ENCODE measurements around the gene STIP1. TPM values are rescaled to one million over a fixed set of nuclear protein-coding genes. Genes with fewer than 3 reads are reported as not detected.

The STIP1 gene
- total and polyA plus RNA-seq, 9 of the 15 experiments (the other 6 are each of a cell fraction or from before 2014, with no cell fraction given): 58.1 to 465 (median 346) TPM

DNA sequence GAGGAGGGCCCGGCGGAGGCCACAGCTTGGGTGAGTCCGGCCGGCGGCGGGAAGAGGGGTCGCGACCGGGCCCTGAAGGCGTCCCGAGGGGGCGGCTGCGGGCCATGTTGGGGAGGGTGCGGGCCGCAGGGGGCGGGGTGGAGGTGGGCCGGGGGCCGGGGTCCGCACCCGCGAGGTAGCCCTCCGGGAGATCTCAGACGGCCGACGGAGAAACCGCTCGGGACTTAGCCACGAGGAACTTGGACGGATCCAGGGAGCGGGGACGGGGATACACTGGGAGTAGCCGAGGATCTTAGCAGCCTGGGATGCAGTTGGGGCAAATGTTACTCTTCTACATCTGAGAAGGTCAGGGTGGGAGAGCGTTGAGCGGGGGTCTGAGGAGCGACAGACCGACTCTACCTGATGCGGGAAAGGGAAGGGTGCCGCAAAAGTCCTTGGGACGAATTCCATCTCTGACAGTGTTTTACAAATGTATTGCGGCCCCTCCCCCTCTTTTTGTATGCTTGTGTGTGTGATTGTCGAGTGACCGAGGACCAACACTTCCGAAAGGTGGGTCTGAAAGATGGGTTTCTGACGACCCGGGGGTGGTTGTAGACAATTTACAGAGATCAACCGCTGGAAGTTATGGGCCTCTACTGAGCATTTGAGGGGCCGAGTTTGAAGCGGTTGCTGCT lies 658 bp downstream of the STIP1 start:
- FAIRE-seq (no peak), DNase-seq (ENCODE audit: extremely low read depth in 1 of 4, low spot score in 3 of 4) (peak in 1 of 4 experiments; percentile 50)
- no peak overlapping the region for H3K4me2 ChIP-seq (ENCODE audit: insufficient read depth, low read length)

More for the DNA sequence above, 658 bp downstream of the STIP1 start:
- TF ChIP-seq ATF7 (IDR thresholded peaks at IDR 0.05) (no peak), GTF2A2 (tag; IDR thresholded peaks at IDR 0.05) (0 out of 2 replicates have a peak, but pooled peaks have one; percentile 29), SAP30 (IDR thresholded peaks at IDR 0.05; ENCODE audit: borderline replicate concordance, insufficient read depth, low read depth, low read length, poor library complexity, severe bottlenecking) (peak; percentile 76), PHTF2 (CRISPR knock-in tag; IDR thresholded peaks at IDR 0.05) (peak; percentile 83; the same call in 1 of the 2 replicates), IRF9 (tag; IDR thresholded peaks at IDR 0.05) (no peak), RBBP5 (IDR thresholded peaks at IDR 0.05; ENCODE audit: borderline replicate concordance, insufficient read depth, low read length, poor library complexity, severe bottlenecking) (peak; percentile 5), NR2C2 (CRISPR knock-in tag; IDR thresholded peaks at IDR 0.05) (no peak), NR2C2 (tag; IDR thresholded peaks at IDR 0.05) (0 out of 2 replicates have a peak, but pooled peaks have one; percentile 5), CCNT2 (IDR thresholded peaks at IDR 0.05; ENCODE audit: borderline replicate concordance, extremely low read depth, insufficient read length, low read depth, low read length) (peak; percentile 13)
- TF ChIP-seq, protein P1, sequence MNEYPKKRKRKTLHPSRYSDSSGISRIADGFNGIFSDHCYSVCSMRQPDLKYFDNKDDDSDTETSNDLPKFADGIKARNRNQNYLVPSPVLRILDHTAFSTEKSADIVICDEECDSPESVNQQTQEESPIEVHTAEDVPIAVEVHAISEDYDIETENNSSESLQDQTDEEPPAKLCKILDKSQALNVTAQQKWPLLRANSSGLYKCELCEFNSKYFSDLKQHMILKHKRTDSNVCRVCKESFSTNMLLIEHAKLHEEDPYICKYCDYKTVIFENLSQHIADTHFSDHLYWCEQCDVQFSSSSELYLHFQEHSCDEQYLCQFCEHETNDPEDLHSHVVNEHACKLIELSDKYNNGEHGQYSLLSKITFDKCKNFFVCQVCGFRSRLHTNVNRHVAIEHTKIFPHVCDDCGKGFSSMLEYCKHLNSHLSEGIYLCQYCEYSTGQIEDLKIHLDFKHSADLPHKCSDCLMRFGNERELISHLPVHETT (CRISPR knock-in tag; conservative IDR thresholded peaks at IDR 0.05 in 1 of 2, IDR thresholded peaks at IDR 0.05 in 1 of 2): peak in 1 of 2 experiments; percentile 1; a peak in 1 of 4 replicates
- Histone ChIP-seq H3K4me1 (replicated peaks in 1 of 2; ENCODE audit: control insufficient read depth in 2 of 2, insufficient read depth in 2 of 2, low read length in 2 of 2) (peaks cover 18 to 45% of the 10 kb centered on the region in 2 experiments), H4K20me1 (replicated peaks; ENCODE audit: control insufficient read depth, insufficient read depth, low read length) (0 out of 2 replicates have a peak, but pooled peaks cover 1% of the 10 kb centered on the region), H3K9ac (ENCODE audit: insufficient read depth in 1 of 2, low read depth in 2 of 2, low read length in 2 of 2) (no peak overlapping the region; a peak in 1 of 4 replicates), H3K9me1 (ENCODE audit: control insufficient read depth, insufficient read depth, low read length) (no peaks in the 10 kb centered on the region), H3K27me3 (ENCODE audit: control insufficient read depth in 2 of 2, insufficient read depth in 2 of 2, low read length in 2 of 2) (no peaks in the 10 kb centered on the region), H3K36me3 (ENCODE audit: control insufficient read depth, insufficient read depth, low read length) (peaks cover 19% of the 10 kb centered on the region), H3K4me3 (no peak overlapping the region), H3K79me2 (ENCODE audit: control insufficient read depth, insufficient read depth, low read length) (peaks cover 30% of the 10 kb centered on the region), H3K9me3 (replicated peaks; ENCODE audit: control insufficient read depth, insufficient read depth, low read depth, low read length) (no peaks in the 10 kb centered on the region), H3K27ac (ENCODE audit: extremely low read depth, low read depth, low read length) (no peak overlapping the region), H2AFZ (ENCODE audit: low read depth, low read length) (no peak overlapping the region)
- intact Hi-C loops (cut with micrococcal nuclease): loop anchor here (5.0 kb wide), 2 partner anchors 116 to 171 kb away; partner anchors contain the start of genes CATSPERZ and RPS6KA4
- in situ Hi-C loops (cut with MboI): no loop called here
- POLR2A ChIA-PET: interaction anchor here (0.7 to 2.2 kb wide), 13 partner anchors 10 to 275 kb away, joined by 3 to 29 read pairs (median 5); partner anchors contain the start of genes FERMT3, MACROD1, PPP1R14B and PRDX5
- ATAC-seq: no peak
- CTCF ChIA-PET (ENCODE audit: low intra/inter-chr PET ratio): no interaction called here
- BruUV-seq (replicated peaks): TSS peak; percentile 75
- WGBS (ENCODE audit: insufficient coverage, low coverage, missing lambda C conversion rate): 0% methylated on average over 16 of the region's 48 CpGs
